C4-2B (cell line): ENCODE data around the gene ZNF124.
"Not testable (repeated sequence)": the region's sequence is repeated elsewhere in the genome, so short reads cannot be mapped to it uniquely, and the experiment has no call there.

Experiments used
- CTCF ChIP-seq: fragments of 450-650 bp; conservative IDR thresholded peaks from 2 replicates; pipeline ENCODE4 v1.5.1; 2017; ENCODE audit warnings: mild to moderate bottlenecking
- ZFX ChIP-seq: fragments of 450-650 bp; IDR thresholded peaks from 2 replicates; pipeline ENCODE4 v1.6.1; 2017

DNA sequence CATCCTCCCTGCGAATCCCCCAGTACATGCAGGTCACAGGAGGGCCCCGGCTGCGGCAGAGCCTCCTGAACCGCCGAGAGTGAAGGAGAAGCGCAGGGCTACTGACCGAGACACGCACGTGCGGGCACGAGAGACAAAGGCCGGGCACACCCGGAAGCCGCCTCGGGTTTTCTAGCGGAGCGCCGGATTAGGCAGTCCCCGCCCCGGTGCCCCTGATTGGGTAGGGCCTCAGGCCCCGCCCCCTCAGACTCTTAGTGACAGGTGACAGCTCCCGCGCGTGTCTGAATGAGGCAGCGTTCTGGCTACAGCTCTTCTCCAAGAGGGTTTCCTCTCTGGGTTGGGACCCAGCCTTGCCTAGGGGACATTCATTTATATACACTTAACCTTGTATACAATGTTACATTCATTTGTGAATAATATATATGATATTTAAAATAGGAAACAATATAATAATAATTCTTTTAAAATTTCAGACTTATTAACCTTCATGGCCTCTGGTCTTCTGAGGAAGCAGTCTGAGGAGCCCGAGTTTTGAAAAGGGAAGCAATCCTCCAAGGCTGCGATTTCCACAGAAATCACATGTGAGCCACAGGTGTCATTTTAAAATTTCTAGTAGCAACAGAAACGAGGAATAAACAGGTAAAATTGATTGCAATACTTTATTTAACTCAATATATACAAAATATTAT lies at the start of gene ZNF124:
- not testable (repeated sequence) for TF ChIP-seq CTCF, ZFX
